H9 (cell line): ENCODE data around the gene NAPSA. TPM values are rescaled to one million over a fixed set of nuclear protein-coding genes. Genes with fewer than 3 reads are reported as not detected.
"Not testable (repeated sequence)": the region's sequence is repeated elsewhere in the genome, so short reads cannot be mapped to it uniquely, and the experiment has no call there.

Experiments used
- DNase-seq: peaks from one replicate; pipeline ENCODE4 v3.0.0-alpha.2; 2017
- H2AFZ ChIP-seq: one replicate; pipeline ENCODE4 v1.6.1; 2013; ENCODE audit warnings: mild to moderate bottlenecking, low read length, control low read depth, moderate library complexity
- H2AK5ac ChIP-seq: 2 replicates; pipeline ENCODE4 v1.6.1; 2013; ENCODE audit warnings: low read length, control low read depth, mixed read lengths; ENCODE audit not compliant: insufficient read length
- H2BK120ac ChIP-seq: one replicate; pipeline ENCODE4 v1.6.1; 2013; ENCODE audit warnings: low read depth, mild to moderate bottlenecking, low read length, control low read depth, inconsistent platforms; ENCODE audit not compliant: poor library complexity, severe bottlenecking
- H2BK12ac ChIP-seq: 2 replicates; pipeline ENCODE4 v1.6.1; 2013; ENCODE audit warnings: low read length, control low read depth, mixed read lengths, low read depth; ENCODE audit not compliant: insufficient read length
- H2BK15ac ChIP-seq: 2 replicates; pipeline ENCODE4 v1.6.1; 2013; ENCODE audit warnings: low read depth, low read length, control low read depth
- H2BK20ac ChIP-seq: one replicate; pipeline ENCODE4 v1.6.1; 2013; ENCODE audit warnings: low read depth, mild to moderate bottlenecking, low read length, control low read depth, inconsistent platforms; ENCODE audit not compliant: poor library complexity, severe bottlenecking
- H2BK5ac ChIP-seq: 2 replicates; pipeline ENCODE4 v1.6.1; 2013; ENCODE audit warnings: low read length, control low read depth, mixed read lengths; ENCODE audit not compliant: insufficient read length
- H3K14ac ChIP-seq: 2 replicates; pipeline ENCODE4 v1.6.1; 2013; ENCODE audit warnings: low read length, control low read depth; ENCODE audit not compliant: insufficient read depth
- H3K18ac ChIP-seq: 2 replicates; pipeline ENCODE4 v1.6.1; 2013; ENCODE audit warnings: low read depth, mild to moderate bottlenecking, mixed read lengths, low read length, control low read depth; ENCODE audit not compliant: insufficient read length
- H3K23ac ChIP-seq: 2 replicates; pipeline ENCODE4 v1.6.1; 2013; ENCODE audit warnings: low read length, control low read depth, mixed read lengths, low read depth; ENCODE audit not compliant: insufficient read length
- H3K23me2 ChIP-seq: 2 replicates; pipeline ENCODE4 v1.6.1; 2013; ENCODE audit warnings: low read depth, mild to moderate bottlenecking, mixed read lengths, low read length, control low read depth; ENCODE audit not compliant: insufficient read length, poor library complexity, severe bottlenecking
- H3K27ac ChIP-seq: 2 replicates; pipeline ENCODE4 v1.5.1; 2013; ENCODE audit warnings: low read length, control low read depth, mixed read lengths, low read depth; ENCODE audit not compliant: insufficient read length
- H3K27me3 ChIP-seq: 2 replicates; pipeline ENCODE4 v1.6.1; 2013; ENCODE audit warnings: low read length, control low read depth, inconsistent platforms; ENCODE audit not compliant: insufficient read depth
- H3K4ac ChIP-seq: 2 replicates; pipeline ENCODE4 v1.6.1; 2013; ENCODE audit warnings: low read depth, mild to moderate bottlenecking, control low read depth, inconsistent platforms, low read length, moderate library complexity
- H3K4me1 ChIP-seq: 2 replicates; pipeline ENCODE4 v1.6.1; 2013; ENCODE audit warnings: low read length, control low read depth, inconsistent platforms; ENCODE audit not compliant: insufficient read depth
- H3K4me2 ChIP-seq: 2 replicates; pipeline ENCODE4 v1.6.1; 2013; ENCODE audit warnings: low read length, control low read depth, mixed read lengths; ENCODE audit not compliant: insufficient read length, insufficient read depth
- H3K56ac ChIP-seq: 2 replicates; pipeline ENCODE4 v1.6.1; 2013; ENCODE audit warnings: low read depth, mild to moderate bottlenecking, mixed read lengths, low read length, control low read depth; ENCODE audit not compliant: insufficient read length
- H3K79me1 ChIP-seq: 2 replicates; pipeline ENCODE4 v1.6.1; 2013; ENCODE audit warnings: low read depth, mild to moderate bottlenecking, moderate library complexity, low read length, control low read depth, inconsistent platforms; ENCODE audit not compliant: insufficient read depth, poor library complexity, severe bottlenecking
- H3K79me2 ChIP-seq: 2 replicates; pipeline ENCODE4 v1.6.1; 2013; ENCODE audit warnings: low read length, control low read depth, inconsistent platforms; ENCODE audit not compliant: insufficient read depth
- H3K9ac ChIP-seq: 2 replicates; pipeline ENCODE4 v1.6.1; 2013; ENCODE audit warnings: low read length, control low read depth, mixed read lengths; ENCODE audit not compliant: insufficient read length; ENCODE audit errors: extremely low read depth
- H3K9me3 ChIP-seq: one replicate; pipeline ENCODE4 v1.6.1; 2013; ENCODE audit warnings: low read depth, low read length, inconsistent platforms; ENCODE audit not compliant: control insufficient read depth
- H3T11ph ChIP-seq: one replicate; pipeline ENCODE4 v1.6.1; 2013; ENCODE audit warnings: mild to moderate bottlenecking, low read length, control low read depth, inconsistent platforms
- H4K20me1 ChIP-seq: one replicate; pipeline ENCODE4 v1.6.1; 2013; ENCODE audit not compliant: control insufficient read depth, insufficient read length, insufficient read depth
- H4K5ac ChIP-seq: 2 replicates; pipeline ENCODE4 v1.6.1; 2013; ENCODE audit warnings: low read depth, mild to moderate bottlenecking, mixed read lengths, low read length, control low read depth; ENCODE audit not compliant: insufficient read length
- H4K8ac ChIP-seq: replicated peaks from 2 replicates; pipeline ENCODE4 v1.6.1; 2013; ENCODE audit warnings: low read length, control low read depth, mixed read lengths, low read depth; ENCODE audit not compliant: insufficient read length
- H4K91ac ChIP-seq: 2 replicates; pipeline ENCODE4 v1.6.1; 2013; ENCODE audit warnings: low read depth, mild to moderate bottlenecking, moderate library complexity, mixed read lengths, low read length, control low read depth; ENCODE audit not compliant: insufficient read length
- H3K27ac Mint-ChIP-seq, 3 experiments: 2 replicates in 2 of 3; 3 replicates in 1 of 3; pipeline ENCODE4 v1.8.0; 2020 to 2021; ENCODE audit warnings: mixed read lengths in 3 of 3, mild to moderate bottlenecking in 1 of 3, moderate library complexity in 1 of 3
- H3K27me3 Mint-ChIP-seq: 2 replicates; pipeline ENCODE4 v1.8.0; 2021; ENCODE audit warnings: low read depth, mild to moderate bottlenecking, moderate library complexity, mixed read lengths
- H3K36me3 Mint-ChIP-seq, 3 experiments: 2 replicates in 2 of 3; 3 replicates in 1 of 3; pipeline ENCODE4 v1.8.0; 2020 to 2021; ENCODE audit warnings: low read depth in 3 of 3, mixed read lengths in 3 of 3; ENCODE audit not compliant: insufficient read depth in 1 of 3
- H3K4me1 Mint-ChIP-seq, 2 experiments: 2 replicates each; pipeline ENCODE4 v1.8.0; 2020; ENCODE audit warnings: mixed read lengths in 2 of 2
- H3K4me3 Mint-ChIP-seq, 2 experiments: 2 replicates in 1 of 2; 3 replicates in 1 of 2; pipeline ENCODE4 v1.8.0; 2020 to 2021; ENCODE audit warnings: mild to moderate bottlenecking in 2 of 2, mixed read lengths in 2 of 2, moderate library complexity in 1 of 2
- H3K9me3 Mint-ChIP-seq, 2 experiments: 2 replicates in 1 of 2; 3 replicates in 1 of 2; pipeline ENCODE4 v1.8.0; 2020; ENCODE audit warnings: mild to moderate bottlenecking in 2 of 2, mixed read lengths in 2 of 2, moderate library complexity in 1 of 2
- WGBS: extraction: QIAGEN DNeasy Blood & Tissue Kit; methylation state at CpG from one replicate; pipeline ENCODE4 v1.1.7; 2013; ENCODE audit warnings: missing lambda C conversion rate, low lambda C conversion rate, mixed read lengths; ENCODE audit not compliant: insufficient read length; ENCODE audit errors: extremely low coverage; 5-methylcytosine and 5-hydroxymethylcytosine counted together
- total RNA-seq: library from RNA; stranded (reverse); gene quantifications from 2 replicates; pipeline ENCODE4 v1.2.1, GENCODE V29; 2021

NAPSA gene
- total RNA-seq, 1 experiment from 2014 or later: 0.44 TPM

DNA sequence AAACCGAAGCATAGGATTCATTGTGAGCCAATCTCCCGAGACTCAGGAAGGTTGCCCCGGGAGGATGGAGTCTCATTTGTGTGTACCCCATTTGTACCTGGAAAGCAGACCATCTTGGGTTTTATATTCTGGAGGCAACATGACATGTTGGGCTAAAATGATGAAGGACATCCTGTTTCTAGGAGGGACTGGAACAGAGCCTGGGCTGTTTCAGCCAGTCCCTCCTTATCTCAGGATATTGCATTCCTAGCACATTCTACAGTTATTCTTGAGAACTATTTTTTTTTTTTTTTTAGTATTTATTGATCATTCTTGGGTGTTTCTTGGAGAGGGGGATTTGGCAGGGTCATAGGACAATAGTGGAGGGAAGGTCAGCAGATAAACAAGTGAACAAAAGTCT, 24.9 kb upstream of the NAPSA start:
- not testable (repeated sequence) for H2BK20ac ChIP-seq, H3K14ac ChIP-seq, H3K9ac ChIP-seq, H3K4me3 Mint-ChIP-seq, H3K9me3 ChIP-seq, H3K4me1 Mint-ChIP-seq, H3K4me2 ChIP-seq, H4K20me1 ChIP-seq, H3K27ac Mint-ChIP-seq, H2AK5ac ChIP-seq, H2BK15ac ChIP-seq, H3K18ac ChIP-seq, H3T11ph ChIP-seq, H3K27ac ChIP-seq, H3K4ac ChIP-seq, H3K27me3 Mint-ChIP-seq, H2BK120ac ChIP-seq, H4K91ac ChIP-seq, H3K27me3 ChIP-seq, H4K5ac ChIP-seq, H2AFZ ChIP-seq, H2BK5ac ChIP-seq, H3K23me2 ChIP-seq, H3K79me2 ChIP-seq, DNase-seq, H3K4me1 ChIP-seq, H3K56ac ChIP-seq, H3K23ac ChIP-seq, H2BK12ac ChIP-seq, H4K8ac ChIP-seq
- Mint-ChIP-seq H3K36me3 (peaks cover 60 to 71% (median 70%) of the 10 kb centered on the region in 3 experiments), H3K9me3 (peaks cover 20 to 24% of the 10 kb centered on the region in 2 experiments)
- WGBS: no CpG with 5 or more reads among the region's 3 CpGs
- peaks cover 12% of the 10 kb centered on the region for H3K79me1 ChIP-seq
